Fibroblast of villous mesenchyme (primary cell): ENCODE measurements around the gene MSRB3. TPM values are rescaled to one million over a fixed set of nuclear protein-coding genes. Genes with fewer than 3 reads are reported as not detected.

Experiments
- DNase-seq: peaks from one replicate; pipeline ENCODE4 v3.0.0-alpha.2; 2010; ENCODE audit warnings: low read depth
- H3K4me3 ChIP-seq: 2 replicates; pipeline ENCODE4 v1.5.1; 2011; ENCODE audit warnings: low read depth, mild to moderate bottlenecking, low read length
- total RNA-seq: library from RNA; depleted of rRNA; stranded (reverse); fragments of >200 nt; gene quantifications from 2 replicates; pipeline ENCODE4 v1.2.3, GENCODE V29; 2012
- TF ChIP-seq, protein P1 (sequence below): IDR thresholded peaks from 2 replicates; pipeline ENCODE4 v1.5.1; 2012; ENCODE audit warnings: low read depth, mild to moderate bottlenecking, low read length; ENCODE audit not compliant: insufficient read depth

MSRB3 gene
- total RNA-seq, 1 donor: 111 TPM

DNA sequence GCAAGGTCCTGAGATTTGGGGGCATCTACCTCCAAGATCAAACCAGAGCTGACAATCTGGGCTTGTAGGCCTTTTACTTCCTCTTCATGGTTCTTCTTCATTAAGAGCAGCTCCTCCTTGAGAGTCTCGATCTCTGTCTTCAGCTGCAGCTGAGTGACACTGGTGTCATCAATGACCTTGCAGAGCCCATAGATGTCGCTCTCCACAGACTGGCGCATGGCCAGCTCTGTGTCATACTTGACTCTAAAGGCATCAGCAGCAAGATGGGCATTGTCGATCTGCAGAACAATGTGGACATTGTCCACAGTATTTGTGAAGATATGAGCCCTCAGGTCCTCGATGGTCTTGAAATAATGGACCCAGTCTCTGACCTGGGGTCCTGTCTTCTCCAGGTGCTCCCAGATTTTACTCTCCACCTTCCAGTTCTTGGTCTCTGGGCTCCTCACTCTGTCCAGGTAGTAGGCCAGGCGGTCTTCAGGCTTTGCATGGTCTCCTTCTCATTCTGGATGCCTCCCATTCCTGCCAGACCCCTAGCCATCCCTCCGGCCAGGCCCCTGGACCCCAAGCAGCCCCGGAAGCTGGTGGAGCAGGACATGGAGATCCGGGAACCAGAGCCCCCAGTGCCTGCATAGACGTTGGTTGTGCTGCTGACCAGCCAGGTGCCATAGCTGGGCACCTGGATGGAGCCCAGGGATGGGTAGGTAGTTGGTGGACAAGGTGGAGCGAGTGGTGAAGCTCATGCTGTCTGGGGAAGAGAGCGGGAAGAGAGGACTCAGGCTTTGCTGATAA, 141.0 kb downstream of the MSRB3 start:
- no peak for DNase-seq

DNA sequence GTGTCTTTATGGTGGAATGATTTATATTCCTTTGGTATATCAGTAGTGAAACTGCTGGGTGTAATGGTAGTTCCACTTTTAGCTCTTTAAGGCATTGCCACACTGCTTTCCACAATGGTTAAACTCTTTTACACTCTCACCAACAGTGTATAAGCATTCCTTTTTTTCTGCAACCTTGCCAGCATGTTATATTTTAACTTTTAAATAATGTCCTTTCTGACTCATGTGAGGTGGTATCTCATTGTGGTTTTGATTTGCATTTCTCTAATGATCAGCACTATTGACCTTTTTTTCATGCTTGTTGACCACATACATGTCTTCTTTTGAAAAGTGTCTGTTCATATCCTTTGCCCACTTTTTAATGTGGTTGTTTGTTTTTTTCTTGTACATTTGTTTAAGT, 142.5 kb downstream of the MSRB3 start:
- TF ChIP-seq, protein P1, sequence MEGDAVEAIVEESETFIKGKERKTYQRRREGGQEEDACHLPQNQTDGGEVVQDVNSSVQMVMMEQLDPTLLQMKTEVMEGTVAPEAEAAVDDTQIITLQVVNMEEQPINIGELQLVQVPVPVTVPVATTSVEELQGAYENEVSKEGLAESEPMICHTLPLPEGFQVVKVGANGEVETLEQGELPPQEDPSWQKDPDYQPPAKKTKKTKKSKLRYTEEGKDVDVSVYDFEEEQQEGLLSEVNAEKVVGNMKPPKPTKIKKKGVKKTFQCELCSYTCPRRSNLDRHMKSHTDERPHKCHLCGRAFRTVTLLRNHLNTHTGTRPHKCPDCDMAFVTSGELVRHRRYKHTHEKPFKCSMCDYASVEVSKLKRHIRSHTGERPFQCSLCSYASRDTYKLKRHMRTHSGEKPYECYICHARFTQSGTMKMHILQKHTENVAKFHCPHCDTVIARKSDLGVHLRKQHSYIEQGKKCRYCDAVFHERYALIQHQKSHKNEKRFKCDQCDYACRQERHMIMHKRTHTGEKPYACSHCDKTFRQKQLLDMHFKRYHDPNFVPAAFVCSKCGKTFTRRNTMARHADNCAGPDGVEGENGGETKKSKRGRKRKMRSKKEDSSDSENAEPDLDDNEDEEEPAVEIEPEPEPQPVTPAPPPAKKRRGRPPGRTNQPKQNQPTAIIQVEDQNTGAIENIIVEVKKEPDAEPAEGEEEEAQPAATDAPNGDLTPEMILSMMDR: no peak
- DNase-seq: no peak
- no peak overlapping the region for H3K4me3 ChIP-seq

More for the DNA sequence above, 141.0 kb downstream of the MSRB3 start:
- TF ChIP-seq, protein P1: no peak
- H3K4me3 ChIP-seq: no peak overlapping the region

DNA sequence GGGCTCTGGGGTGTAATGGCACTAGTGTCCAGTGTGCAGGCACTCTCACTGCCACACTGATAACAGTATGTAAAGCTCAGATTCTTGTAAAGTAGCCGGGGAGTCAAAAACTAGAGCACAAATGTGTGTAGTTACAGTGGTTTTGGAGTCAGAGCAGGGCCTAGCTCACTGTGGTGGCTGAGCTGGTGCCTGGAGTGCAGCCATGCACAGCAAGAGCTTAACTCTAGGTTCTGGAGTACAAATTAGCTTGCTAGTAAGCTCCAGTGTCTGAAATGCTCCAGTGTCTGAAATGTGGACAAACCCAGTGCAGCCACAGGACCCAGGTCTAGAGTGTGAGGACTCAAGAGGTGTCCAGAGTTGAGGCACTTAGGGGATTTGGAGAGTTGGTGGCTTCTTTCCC, 149.2 kb downstream of the MSRB3 start:
- TF ChIP-seq, protein P1: no peak
- no peak for DNase-seq

DNA sequence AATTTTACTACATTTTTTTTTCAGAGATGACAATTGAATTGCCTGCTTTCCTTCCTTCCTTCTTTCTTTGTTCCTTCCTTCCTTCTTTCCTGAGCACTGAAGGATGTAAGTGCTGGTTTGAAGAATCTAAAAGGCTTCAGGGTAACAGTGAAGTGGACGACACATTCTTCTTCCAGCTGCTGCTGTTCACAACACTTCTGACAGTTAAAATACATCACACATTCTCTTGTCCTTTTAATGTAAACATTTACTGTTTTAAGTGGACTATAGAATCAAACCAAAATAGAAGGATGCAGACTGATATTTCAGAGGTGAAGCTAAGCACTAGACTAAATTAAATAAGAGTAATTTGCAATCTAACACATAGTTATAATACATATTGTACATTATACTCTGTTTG, 151.5 kb downstream of the MSRB3 start:
- no peak overlapping the region for H3K4me3 ChIP-seq
- TF ChIP-seq, protein P1: no peak
- no peak for DNase-seq

More for the DNA sequence above, 149.2 kb downstream of the MSRB3 start:
- H3K4me3 ChIP-seq: no peak overlapping the region

DNA sequence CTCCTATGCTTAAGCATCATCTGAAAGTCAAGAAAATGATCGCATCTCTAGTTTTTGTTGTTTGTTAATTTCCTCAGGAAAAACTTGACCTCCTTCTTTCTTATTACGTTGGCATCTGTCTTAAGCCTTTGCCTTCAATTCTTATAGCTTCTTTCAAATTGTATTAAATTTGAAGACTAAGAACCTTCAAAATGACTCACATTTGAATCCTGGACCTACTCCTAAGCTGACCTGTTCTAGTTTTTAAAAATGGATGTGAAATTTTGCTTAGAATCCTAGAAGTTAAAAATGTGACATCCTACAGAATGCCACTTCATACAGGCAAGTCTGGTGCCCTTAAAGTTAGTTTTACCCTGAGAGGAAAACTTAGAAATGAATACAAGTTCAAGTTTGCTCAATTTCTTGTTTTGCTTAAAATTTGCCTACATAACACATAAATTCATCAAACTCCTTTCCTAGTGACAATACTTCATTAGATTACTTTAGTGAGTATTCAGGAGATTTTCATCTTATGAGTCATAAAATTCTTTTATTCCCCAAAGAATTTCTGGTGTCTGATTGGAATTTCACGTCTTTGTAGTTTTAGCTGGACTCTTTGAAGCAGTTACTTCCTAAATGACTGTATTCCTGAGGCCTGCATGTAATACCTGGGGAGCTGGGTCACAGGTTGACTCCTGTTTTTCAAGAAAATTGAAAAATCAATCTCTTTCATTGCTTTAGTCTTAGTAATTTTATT, 152.3 kb downstream of the MSRB3 start:
- H3K4me3 ChIP-seq: no peak overlapping the region
- DNase-seq: no peak
- TF ChIP-seq, protein P1: no peak

DNA sequence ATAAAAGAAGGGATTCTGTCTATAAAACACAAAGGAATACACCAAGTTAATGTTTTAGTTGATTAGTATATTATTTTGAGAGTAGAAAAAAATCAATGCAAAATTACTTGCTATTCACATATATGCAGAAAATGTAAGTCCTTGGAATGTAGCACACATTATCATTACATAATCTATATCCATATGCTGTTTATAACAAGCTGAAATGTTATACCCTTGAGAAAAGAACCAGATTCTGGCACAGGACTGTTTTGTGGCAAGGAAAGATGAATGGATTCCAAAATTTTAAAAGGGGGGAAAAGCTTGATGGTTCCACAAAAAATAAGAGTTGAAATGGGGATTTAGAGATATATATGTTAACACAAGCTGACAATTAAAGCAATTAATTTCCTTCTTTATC, 153.6 kb downstream of the MSRB3 start:
- TF ChIP-seq, protein P1: no peak
- no peak overlapping the region for H3K4me3 ChIP-seq
- no peak for DNase-seq

DNA sequence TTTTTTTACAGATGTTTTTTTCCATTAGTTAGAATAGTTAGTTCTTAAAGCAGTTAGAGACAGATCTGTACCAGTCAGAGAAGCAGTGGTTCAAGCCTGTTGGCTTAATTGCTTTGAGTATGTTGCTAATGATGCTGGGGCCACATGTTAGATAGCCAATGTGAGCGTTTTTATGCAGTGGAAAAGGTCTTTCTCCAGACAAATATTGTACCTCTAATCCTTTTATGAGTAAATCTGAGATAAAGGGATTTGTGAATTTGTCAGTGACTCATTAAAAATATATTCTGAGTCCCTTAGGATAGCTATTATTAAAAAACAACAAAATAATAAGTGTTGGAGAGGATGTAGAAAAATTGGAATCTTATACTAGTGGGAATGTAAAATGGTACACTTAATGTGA, 154.2 kb downstream of the MSRB3 start:
- DNase-seq: peak; percentile 73
- TF ChIP-seq, protein P1: no peak
- H3K4me3 ChIP-seq: no peak overlapping the region
